H1 (cell line): ENCODE results near the gene FGGY. TPM values are rescaled to one million over a fixed set of nuclear protein-coding genes. Genes with fewer than 3 reads are reported as not detected.

ENCODE experiments used
- CTCF ChIA-PET: fragments of 300-600 bp; sonication (Branson Sonifier 250); formaldehyde crosslinking; loops from one replicate; lab custom pipeline; 2021; ENCODE audit not compliant: partially characterized antibody; lab: Charles Lee
- POLR2A ChIA-PET: fragments of 300-600 bp; sonication (Branson Sonifier 250); formaldehyde crosslinking; loops from one replicate; lab custom pipeline; 2021; ENCODE audit warnings: inconsistent platforms; ENCODE audit not compliant: partially characterized antibody; lab: Charles Lee
- DNase-seq, 2 experiments: peaks; one replicate each; pipeline versions ENCODE4 v3.0.0 to v3.0.0-alpha.2; 2010 to 2022; ENCODE audit warnings: low spot score in 2 of 2, low read depth in 1 of 2, mixed read lengths in 1 of 2
- FAIRE-seq: peaks from 2 replicates; lab custom pipeline; 2011; peaks lifted over from hg19 to GRCh38; lab: Jason Lieb, UNC
- H2AFZ ChIP-seq: 2 replicates; pipeline ENCODE4 v1.8.1; 2012; ENCODE audit warnings: low read length, inconsistent platforms
- H2AK5ac ChIP-seq: 2 replicates; pipeline ENCODE4 v1.6.1; 2013; ENCODE audit warnings: low read depth, low read length
- H2BK120ac ChIP-seq: replicated peaks from 2 replicates; pipeline ENCODE3; 2013; ENCODE audit warnings: low read depth, low read length, inconsistent platforms
- H2BK12ac ChIP-seq: 2 replicates; pipeline ENCODE4 v1.6.1; 2013; ENCODE audit warnings: low read depth, low read length
- H2BK15ac ChIP-seq: 2 replicates; pipeline ENCODE4 v1.6.1; 2013; ENCODE audit warnings: low read length
- H2BK20ac ChIP-seq: 2 replicates; pipeline ENCODE4 v1.6.1; 2013; ENCODE audit warnings: low read length
- H2BK5ac ChIP-seq: 2 replicates; pipeline ENCODE4 v1.6.1; 2013; ENCODE audit warnings: low read depth, low read length
- H3K14ac ChIP-seq: 2 replicates; pipeline ENCODE4 v1.6.1; 2013; ENCODE audit warnings: inconsistent platforms; ENCODE audit not compliant: insufficient read length
- H3K18ac ChIP-seq: 2 replicates; pipeline ENCODE4 v1.6.1; 2013; ENCODE audit warnings: low read length; ENCODE audit errors: extremely low read depth
- H3K23ac ChIP-seq: 2 replicates; pipeline ENCODE4 v1.6.1; 2013; ENCODE audit warnings: inconsistent platforms; ENCODE audit not compliant: insufficient read length
- H3K23me2 ChIP-seq: 2 replicates; pipeline ENCODE4 v1.6.1; 2013; ENCODE audit warnings: low read depth, low read length
- H3K27ac ChIP-seq: 2 replicates; pipeline ENCODE4 v1.6.1; 2011; ENCODE audit warnings: low read depth, low read length, inconsistent platforms
- H3K27me3 ChIP-seq, 4 experiments: replicated peaks in 1 of 4; 1 replicate in 1 of 4; 2 replicates in 3 of 4; pipeline versions ENCODE4 v1.6.1 to v1.8.1; 2011 to 2013; ENCODE audit warnings: low read length in 3 of 4, mild to moderate bottlenecking in 3 of 4, inconsistent platforms in 2 of 4, mixed read lengths in 2 of 4, moderate library complexity in 1 of 4; ENCODE audit not compliant: control insufficient read depth in 3 of 4, insufficient read depth in 3 of 4; ENCODE audit errors: extremely low read depth in 1 of 4
- H3K36me3 ChIP-seq, 4 experiments: 2 replicates each; pipeline versions ENCODE4 v1.6.1 to v1.8.1; 2011 to 2013; ENCODE audit warnings: mild to moderate bottlenecking in 4 of 4, low read length in 3 of 4, moderate library complexity in 2 of 4, control low read depth in 1 of 4, inconsistent platforms in 1 of 4; ENCODE audit not compliant: insufficient read depth in 4 of 4, control insufficient read depth in 2 of 4
- H3K4ac ChIP-seq: replicated peaks from 2 replicates; pipeline ENCODE3; 2013; ENCODE audit warnings: low read length, low read depth, mixed read lengths, inconsistent platforms; ENCODE audit not compliant: insufficient read length
- H3K4me1 ChIP-seq, 4 experiments: replicated peaks in 1 of 4; 1 replicate in 1 of 4; 2 replicates in 3 of 4; pipeline versions ENCODE4 v1.6.1 to v1.8.1; 2011 to 2013; ENCODE audit warnings: low read length in 3 of 4, inconsistent platforms in 2 of 4, mixed read lengths in 1 of 4; ENCODE audit not compliant: insufficient read depth in 4 of 4, control insufficient read depth in 3 of 4
- H3K4me2 ChIP-seq, 2 experiments: 2 replicates each; pipeline versions ENCODE4 v1.6.1 to v1.8.1; 2011 to 2013; ENCODE audit warnings: low read depth in 2 of 2, low read length in 2 of 2, control low read depth in 1 of 2, inconsistent platforms in 1 of 2, mild to moderate bottlenecking in 1 of 2; ENCODE audit not compliant: insufficient read depth in 1 of 2
- H3K4me3 ChIP-seq, 4 experiments: fragments of 200-600, 300-600 bp in 1 of 4; sonication (generic), shearing (Covaris generic), sonication (Bioruptor Twin) in 1 of 4; 2 replicates each; pipeline versions ENCODE4 v1.5.1 to v1.8.1; 2011 to 2016; ENCODE audit warnings: low read length in 4 of 4, low read depth in 3 of 4, control low read depth in 2 of 4, inconsistent platforms in 2 of 4, mild to moderate bottlenecking in 2 of 4, mixed read lengths in 1 of 4, moderate library complexity in 1 of 4; ENCODE audit not compliant: insufficient read depth in 2 of 4; ENCODE audit errors: extremely low read depth in 1 of 4
- H3K56ac ChIP-seq: replicated peaks from 2 replicates; pipeline ENCODE3; 2013; ENCODE audit warnings: low read depth, mild to moderate bottlenecking, mixed read lengths, low read length, inconsistent platforms; ENCODE audit not compliant: insufficient read length
- H3K79me1 ChIP-seq: 2 replicates; pipeline ENCODE4 v1.6.1; 2013; ENCODE audit warnings: low read depth, low read length, control low read depth
- H3K79me2 ChIP-seq, 2 experiments: 2 replicates each; pipeline versions ENCODE4 v1.6.1 to v1.8.1; 2012 to 2013; ENCODE audit warnings: low read length in 2 of 2, mild to moderate bottlenecking in 2 of 2, inconsistent platforms in 1 of 2; ENCODE audit not compliant: insufficient read depth in 2 of 2, control insufficient read depth in 1 of 2
- H3K9ac ChIP-seq, 4 experiments: replicated peaks in 1 of 4; 1 replicate in 1 of 4; 2 replicates in 3 of 4; pipeline versions ENCODE4 v1.6.1 to v1.8.1; 2011 to 2013; ENCODE audit warnings: low read depth in 3 of 4, low read length in 3 of 4, control low read depth in 2 of 4, mild to moderate bottlenecking in 2 of 4, moderate library complexity in 2 of 4, inconsistent platforms in 1 of 4; ENCODE audit errors: extremely low read depth in 1 of 4
- H3K9me3 ChIP-seq, 2 experiments: 2 replicates each; pipeline versions ENCODE4 v1.6.1 to v1.8.1; 2012 to 2013; ENCODE audit warnings: mild to moderate bottlenecking in 2 of 2, moderate library complexity in 2 of 2, control low read depth in 1 of 2, inconsistent platforms in 1 of 2, low read depth in 1 of 2, low read length in 1 of 2, mixed read lengths in 1 of 2; ENCODE audit not compliant: insufficient read depth in 2 of 2
- H4K20me1 ChIP-seq, 2 experiments: replicated peaks in 1 of 2; 2 replicates each; pipeline versions ENCODE3 to v1.8.1; 2011 to 2013; ENCODE audit warnings: inconsistent platforms in 2 of 2, low read length in 2 of 2, mild to moderate bottlenecking in 1 of 2; ENCODE audit not compliant: insufficient read depth in 2 of 2, control insufficient read depth in 1 of 2
- H4K5ac ChIP-seq: 2 replicates; pipeline ENCODE4 v1.6.1; 2013; ENCODE audit warnings: low read length, low read depth, mixed read lengths, inconsistent platforms; ENCODE audit not compliant: insufficient read length
- H4K8ac ChIP-seq: 2 replicates; pipeline ENCODE4 v1.8.0; 2013; ENCODE audit warnings: mild to moderate bottlenecking, moderate library complexity, low read length, inconsistent platforms; ENCODE audit not compliant: insufficient read depth; ENCODE audit errors: extremely low read depth
- H4K91ac ChIP-seq: replicated peaks from 2 replicates; pipeline ENCODE3; 2013; ENCODE audit warnings: low read length, mixed read lengths, inconsistent platforms; ENCODE audit not compliant: insufficient read length
- CBX5 ChIP-seq: fragments of 300-800, 300-1000 bp; sonication (generic); IDR thresholded peaks from 2 replicates; pipeline ENCODE4 v1.7.1; 2016; ENCODE audit warnings: antibody characterized with exemption, low read length, low read depth
- CHD1 ChIP-seq: IDR thresholded peaks from 2 replicates; pipeline ENCODE4 v1.6.1; 2012; ENCODE audit warnings: low read depth, low read length, improper control_type of control experiment
- GABPA ChIP-seq: IDR thresholded peaks from 2 replicates; pipeline ENCODE4 v1.6.1; 2011; ENCODE audit warnings: mild to moderate bottlenecking, low read length, moderate library complexity, borderline replicate concordance; ENCODE audit not compliant: insufficient read depth
- MAFK ChIP-seq: IDR thresholded peaks from 2 replicates; pipeline ENCODE4 v1.6.1; 2012; ENCODE audit warnings: low read depth, mild to moderate bottlenecking, improper control_type of control experiment, low read length
- WGBS, 2 experiments: shearing (Covaris generic) in 1 of 2; methylation state at CpG; one replicate each; pipeline versions ENCODE4 v1.1.6 to v1.1.7; 2013 to 2015; ENCODE audit warnings: low lambda C conversion rate in 2 of 2, mixed read lengths in 2 of 2, inconsistent platforms in 1 of 2, low coverage in 1 of 2, missing lambda C conversion rate in 1 of 2; ENCODE audit not compliant: insufficient replicate concordance in 2 of 2, insufficient coverage in 1 of 2, insufficient read length in 1 of 2; ENCODE audit errors: extremely low coverage in 1 of 2, missing lambda C conversion rate in 1 of 2; 5-methylcytosine and 5-hydroxymethylcytosine counted together
- polyA plus RNA-seq, 7 experiments: library from polyadenylated mRNA; depleted of rRNA in 3 of 7; stranded (reverse) in 5 of 7; unstranded in 2 of 7; fragments of >200 nt in 5 of 7; fragments of 200-250 nt in 2 of 7; gene quantifications; 1 replicate in 5 of 7; 2 replicates in 1 of 7; 4 replicates in 1 of 7; pipeline versions ENCODE4 v1.2.1 to v1.2.3, GENCODE V29; 2011 to 2013; ENCODE audit warnings: missing spikeins in 2 of 7, mixed read lengths in 2 of 7
- total RNA-seq: library from RNA; stranded (reverse); fragmentation: NEBNext Ultra II Directional; extraction: Animal tissue kit (Norgen Biotek cat#: 25700); gene quantifications from 2 replicates; pipeline ENCODE4 v1.2.1, GENCODE V29; 2021
- TF ChIP-seq, protein P1 (sequence below): IDR thresholded peaks from 2 replicates; pipeline ENCODE4 v1.6.1; 2012; ENCODE audit warnings: inconsistent platforms

The FGGY gene
- total and polyA plus RNA-seq, 2 of the 8 experiments (the other 6 are each of a cell fraction or from before 2014, with no cell fraction given) = 10.3 to 12.5 TPM

DNA sequence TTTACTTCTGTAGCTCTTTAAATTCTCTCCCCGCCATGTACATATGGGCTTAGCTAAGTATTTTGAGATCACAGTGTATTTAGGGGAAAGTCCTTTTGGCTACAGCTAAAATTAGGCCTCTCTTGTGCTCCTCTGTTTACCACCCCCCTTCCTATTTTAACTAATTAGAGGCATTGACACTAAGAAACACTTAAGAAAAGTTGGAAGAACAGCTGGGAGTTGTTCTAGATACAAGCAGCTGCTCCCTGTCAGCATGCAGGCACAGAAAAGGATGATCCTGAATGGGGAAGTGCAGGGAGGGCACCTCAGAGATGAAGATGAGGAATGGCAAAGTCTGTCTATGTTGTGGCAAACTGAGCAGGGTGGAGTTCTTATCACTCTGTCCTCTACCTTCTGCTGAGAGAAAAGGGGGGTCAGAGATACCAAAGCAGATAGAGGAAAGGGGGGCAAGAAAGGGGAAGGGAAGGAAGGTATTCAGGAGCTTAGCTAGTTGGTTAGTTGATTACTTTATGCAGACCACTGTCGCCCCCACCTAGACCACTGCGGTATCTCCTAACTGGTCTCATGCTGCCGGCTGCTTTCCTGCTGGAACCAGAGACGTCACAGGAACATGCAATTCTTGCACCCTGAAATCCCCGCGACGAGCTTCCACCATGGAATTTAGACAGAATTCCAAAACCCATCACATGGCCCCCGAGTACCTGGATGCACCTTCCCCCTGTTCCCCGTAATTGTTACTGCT, 435.5 kb downstream of the FGGY start:
- Histone ChIP-seq H2BK15ac (no peak overlapping the region), H3K14ac (no peak overlapping the region), H3K4ac (no peak overlapping the region), H2AK5ac (no peak overlapping the region), H4K91ac (no peak overlapping the region), H2BK12ac (peak overlapping the region; percentile 61; the same call in 1 of the 2 replicates), H3K23ac (no peak overlapping the region), H3K4me1 (0 out of 7 replicates have a peak, but pooled peaks cover 0 to 4% (median 0%) of the 10 kb centered on the region in 4 experiments), H3K36me3 (no peaks in the 10 kb centered on the region), H3K9ac (no peak overlapping the region), H3K18ac (no peak overlapping the region), H4K5ac (no peak overlapping the region), H3K56ac (no peak overlapping the region), H3K4me2 (no peak overlapping the region), H2AFZ (no peak overlapping the region), H3K23me2 (no peaks in the 10 kb centered on the region), H2BK20ac (no peak overlapping the region), H4K8ac (no peak overlapping the region), H2BK5ac (no peak overlapping the region), H3K27me3 (no peaks in the 10 kb centered on the region), H3K27ac (no peak overlapping the region), H3K79me1 (no peaks in the 10 kb centered on the region), H3K79me2 (no peaks in the 10 kb centered on the region), H2BK120ac (no peak overlapping the region), H3K9me3 (peaks cover 18 to 21% of the 10 kb centered on the region in 2 experiments; a peak in 3 of 4 replicates), H3K4me3 (no peak overlapping the region), H4K20me1 (no peaks in the 10 kb centered on the region)
- 95% methylated on average over 10 of the region's 10 CpGs; no CpG with 5 or more reads in 1 of the 2 experiments for WGBS, 2 experiments
- no peak for FAIRE-seq
- DNase-seq = no peak
- POLR2A ChIA-PET = interaction anchor here (1.0 to 1.6 kb wide), 2 partner anchors 14 to 16 kb away, joined by 3 read pairs; no protein-coding TSS in a partner anchor
- CTCF ChIA-PET = interaction anchor here (0.8 to 2.7 kb wide), 4 partner anchors 14 to 131 kb away, joined by 3 to 8 read pairs (median 4); no protein-coding TSS in a partner anchor
- TF ChIP-seq GABPA (no peak), MAFK (no peak), CHD1 (no peak), CBX5 (no peak)
- TF ChIP-seq, protein P1, sequence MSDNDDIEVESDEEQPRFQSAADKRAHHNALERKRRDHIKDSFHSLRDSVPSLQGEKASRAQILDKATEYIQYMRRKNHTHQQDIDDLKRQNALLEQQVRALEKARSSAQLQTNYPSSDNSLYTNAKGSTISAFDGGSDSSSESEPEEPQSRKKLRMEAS = no peak
